Chondrocyte (in vitro differentiated cells): ENCODE measurements around the gene PARK7. TPM values are rescaled to one million over a fixed set of nuclear protein-coding genes. Genes with fewer than 3 reads are reported as not detected.
"Not testable (repeated sequence)": the region's sequence is repeated elsewhere in the genome, so short reads cannot be mapped to it uniquely, and the experiment has no call there.

Source experiments
- DNase-seq: peaks from one replicate; pipeline ENCODE4 v3.0.0; 2021; ENCODE audit warnings: mixed read lengths, low spot score
- H3K27ac Mint-ChIP-seq: one replicate; pipeline ENCODE4 v1.8.0; 2021; ENCODE audit warnings: mild to moderate bottlenecking, moderate library complexity, mixed read lengths; ENCODE audit not compliant: unreplicated experiment
- H3K27me3 Mint-ChIP-seq: 2 replicates; pipeline ENCODE4 v1.8.0; 2021; ENCODE audit warnings: low read depth, mixed read lengths
- H3K36me3 Mint-ChIP-seq: 2 replicates; pipeline ENCODE4 v1.8.0; 2021; ENCODE audit warnings: low read depth, mixed read lengths
- H3K4me1 Mint-ChIP-seq: 2 replicates; pipeline ENCODE4 v1.8.0; 2021; ENCODE audit warnings: low read depth, mild to moderate bottlenecking, mixed read lengths
- H3K4me3 Mint-ChIP-seq: one replicate; pipeline ENCODE4 v1.8.0; 2021; ENCODE audit warnings: mild to moderate bottlenecking, moderate library complexity, mixed read lengths; ENCODE audit not compliant: unreplicated experiment
- H3K9me3 Mint-ChIP-seq: 2 replicates; pipeline ENCODE4 v1.8.0; 2021; ENCODE audit warnings: low read depth, mixed read lengths
- CTCF ChIP-seq: fragments of 200-600 bp; sonication (generic); IDR thresholded peaks from 2 replicates; pipeline ENCODE4 v1.5.0; 2021; ENCODE audit warnings: antibody characterized with exemption, mild to moderate bottlenecking, moderate library complexity
- total RNA-seq: library from RNA; stranded (reverse); gene quantifications from 3 replicates; pipeline ENCODE4 v1.2.1, GENCODE V29; 2021

Gene PARK7
- total RNA-seq, 1 donor from 2014 or later = 250 TPM

DNA sequence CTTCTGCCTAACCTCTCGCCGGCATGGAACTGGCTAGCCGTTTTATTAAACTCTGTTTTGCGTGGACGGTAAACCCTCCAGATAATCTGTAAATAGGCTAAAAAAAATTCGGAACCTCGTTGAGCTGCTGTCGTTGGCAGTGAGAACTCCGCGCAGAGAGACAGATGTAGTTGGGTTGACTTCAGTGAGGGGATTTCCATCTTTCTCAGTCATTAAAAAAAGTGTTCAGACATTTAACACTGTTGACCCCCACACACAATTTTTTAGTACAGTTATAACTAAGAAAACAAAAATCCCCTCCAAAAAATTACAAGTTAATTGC, 464 bp downstream of the PARK7 start:
- no peak for TF ChIP-seq CTCF
- Mint-ChIP-seq H3K27ac (peak overlapping the region; percentile 98), H3K27me3 (no peaks in the 10 kb centered on the region), H3K4me3 (peak overlapping the region; percentile 95), H3K4me1 (peaks cover 55% of the 10 kb centered on the region), H3K36me3 (peaks cover 16% of the 10 kb centered on the region), H3K9me3 (no peaks in the 10 kb centered on the region)
- DNase-seq = no peak

DNA sequence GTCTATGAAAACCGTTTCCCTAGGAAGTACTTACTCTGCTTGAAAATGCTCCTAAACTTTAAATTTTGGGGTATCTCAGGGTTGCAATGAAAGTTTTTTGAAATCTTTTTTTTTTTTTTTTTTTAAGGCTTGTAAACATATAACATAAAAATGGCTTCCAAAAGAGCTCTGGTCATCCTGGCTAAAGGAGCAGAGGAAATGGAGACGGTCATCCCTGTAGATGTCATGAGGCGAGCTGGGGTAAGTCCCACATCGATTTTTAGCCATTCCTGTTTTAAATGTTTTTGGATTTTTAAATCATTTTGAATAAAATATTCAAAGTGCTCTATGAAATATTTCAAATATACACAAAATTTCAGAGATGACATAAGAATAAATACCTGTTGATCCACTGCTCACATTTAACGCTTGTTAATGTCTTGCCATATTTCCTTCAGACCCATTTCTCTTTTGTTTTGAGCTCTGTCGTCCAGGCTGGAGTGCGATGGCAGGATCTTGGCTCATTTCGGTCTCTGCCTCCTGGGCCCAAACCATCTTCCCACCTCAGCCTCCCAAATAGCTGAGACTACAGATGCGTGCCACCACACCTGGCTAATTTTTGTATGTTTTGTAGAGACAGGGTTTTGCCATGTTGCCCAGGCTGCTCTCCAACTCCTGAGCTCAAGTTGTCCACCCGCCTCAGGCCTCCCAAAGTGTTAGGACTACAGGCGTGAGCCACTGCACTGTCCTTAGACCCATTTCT, 1.3 kb downstream of the PARK7 start:
- peak overlapping the region; percentile 95 for H3K4me3 Mint-ChIP-seq
- no peak for DNase-seq
- no peaks in the 10 kb centered on the region for H3K9me3 Mint-ChIP-seq
- H3K36me3 Mint-ChIP-seq = peaks cover 18% of the 10 kb centered on the region
- no peak for TF ChIP-seq CTCF
- peak overlapping the region; percentile 98 for H3K27ac Mint-ChIP-seq
- no peaks in the 10 kb centered on the region for H3K27me3 Mint-ChIP-seq
- H3K4me1 Mint-ChIP-seq = peaks cover 59% of the 10 kb centered on the region

GRCh38 chr1:7963378-7963730, 1.8 kb downstream of the PARK7 start:
- H3K4me3 Mint-ChIP-seq, H3K9me3 Mint-ChIP-seq, H3K27me3 Mint-ChIP-seq, DNase-seq: not testable (repeated sequence)
- Mint-ChIP-seq H3K36me3 (peaks cover 18% of the 10 kb centered on the region), H3K27ac (peak overlapping the region; percentile 45), H3K4me1 (peaks cover 59% of the 10 kb centered on the region)

- DNase-seq, H3K4me3 Mint-ChIP-seq, H3K9me3 Mint-ChIP-seq, H3K27me3 Mint-ChIP-seq: not testable (repeated sequence)
- Mint-ChIP-seq H3K36me3 (peaks cover 20% of the 10 kb centered on the region), H3K27ac (peak overlapping the region; percentile 68), H3K4me1 (peaks cover 59% of the 10 kb centered on the region)
Observed at GRCh38 chr1:7963841-7964240, 2.3 kb downstream of the PARK7 start.

GRCh38 chr1:7964476-7964875, 3.0 kb downstream of the PARK7 start:
- DNase-seq = no peak
- peaks cover 23% of the 10 kb centered on the region for H3K36me3 Mint-ChIP-seq
- H3K27ac Mint-ChIP-seq = peak overlapping the region; percentile 68
- peak overlapping the region; percentile 1 for H3K4me3 Mint-ChIP-seq
- H3K27me3 Mint-ChIP-seq = no peaks in the 10 kb centered on the region
- peaks cover 59% of the 10 kb centered on the region for H3K4me1 Mint-ChIP-seq
- no peaks in the 10 kb centered on the region for H3K9me3 Mint-ChIP-seq
- no peak for TF ChIP-seq CTCF

GRCh38 chr1:7967196-7967595, 5.7 kb downstream of the PARK7 start:
- no peaks in the 10 kb centered on the region for H3K9me3 Mint-ChIP-seq

More at GRCh38 chr1:7967196-7967595, 5.7 kb downstream of the PARK7 start:
- no peak for TF ChIP-seq CTCF
- Mint-ChIP-seq H3K4me3 (no peak overlapping the region), H3K27ac (no peak overlapping the region), H3K36me3 (peaks cover 38% of the 10 kb centered on the region), H3K4me1 (peaks cover 46% of the 10 kb centered on the region), H3K27me3 (no peaks in the 10 kb centered on the region)
- DNase-seq = no peak
